Epithelial cell of esophagus (primary cell): ENCODE results near the gene OSBPL3.

ENCODE experiments used
- DNase-seq: peaks from one replicate; pipeline ENCODE4 v3.0.0; 2010; ENCODE audit warnings: low read depth
- H3K4me3 ChIP-seq: 2 replicates; pipeline ENCODE4 v1.5.1; 2011; ENCODE audit warnings: mild to moderate bottlenecking, low read length, control low read depth
- TF ChIP-seq, protein P1 (sequence below): IDR thresholded peaks from 2 replicates; pipeline ENCODE4 v1.5.1; 2011; ENCODE audit warnings: low read depth, mild to moderate bottlenecking, low read length, control low read depth, inconsistent platforms; ENCODE audit not compliant: insufficient read depth; ENCODE audit errors: missing control alignments

The OSBPL3 gene

DNA sequence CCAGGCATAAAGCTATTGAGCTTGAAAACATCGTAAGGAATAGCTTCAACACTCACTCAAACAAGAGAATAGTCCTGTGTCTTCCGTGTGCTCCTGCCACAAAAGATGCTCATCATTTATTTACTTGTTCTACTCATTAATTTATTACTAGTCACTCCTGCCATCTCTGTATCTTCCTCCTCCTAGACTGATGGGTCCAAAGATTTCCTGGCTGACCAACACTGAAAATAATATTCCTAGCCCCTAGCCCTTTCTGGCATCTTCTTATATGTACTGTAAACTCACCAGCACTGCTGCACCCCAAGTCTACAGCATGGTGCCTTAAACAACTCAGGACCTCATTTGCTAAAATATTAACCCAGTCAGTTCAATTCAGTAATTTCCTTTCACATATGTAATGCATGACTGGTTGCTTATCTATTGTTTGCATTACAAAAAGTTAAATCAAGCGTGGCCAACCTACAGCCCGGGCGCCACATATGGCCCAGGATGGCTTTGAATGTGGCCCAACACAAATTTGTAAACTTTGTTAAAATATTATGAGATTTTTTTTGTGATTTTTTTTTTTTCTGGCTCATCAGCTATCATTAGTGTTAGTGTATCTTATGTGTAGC, 136.1 kb downstream of the OSBPL3 start:
- DNase-seq = no peak
- TF ChIP-seq, protein P1, sequence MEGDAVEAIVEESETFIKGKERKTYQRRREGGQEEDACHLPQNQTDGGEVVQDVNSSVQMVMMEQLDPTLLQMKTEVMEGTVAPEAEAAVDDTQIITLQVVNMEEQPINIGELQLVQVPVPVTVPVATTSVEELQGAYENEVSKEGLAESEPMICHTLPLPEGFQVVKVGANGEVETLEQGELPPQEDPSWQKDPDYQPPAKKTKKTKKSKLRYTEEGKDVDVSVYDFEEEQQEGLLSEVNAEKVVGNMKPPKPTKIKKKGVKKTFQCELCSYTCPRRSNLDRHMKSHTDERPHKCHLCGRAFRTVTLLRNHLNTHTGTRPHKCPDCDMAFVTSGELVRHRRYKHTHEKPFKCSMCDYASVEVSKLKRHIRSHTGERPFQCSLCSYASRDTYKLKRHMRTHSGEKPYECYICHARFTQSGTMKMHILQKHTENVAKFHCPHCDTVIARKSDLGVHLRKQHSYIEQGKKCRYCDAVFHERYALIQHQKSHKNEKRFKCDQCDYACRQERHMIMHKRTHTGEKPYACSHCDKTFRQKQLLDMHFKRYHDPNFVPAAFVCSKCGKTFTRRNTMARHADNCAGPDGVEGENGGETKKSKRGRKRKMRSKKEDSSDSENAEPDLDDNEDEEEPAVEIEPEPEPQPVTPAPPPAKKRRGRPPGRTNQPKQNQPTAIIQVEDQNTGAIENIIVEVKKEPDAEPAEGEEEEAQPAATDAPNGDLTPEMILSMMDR = no peak

DNA sequence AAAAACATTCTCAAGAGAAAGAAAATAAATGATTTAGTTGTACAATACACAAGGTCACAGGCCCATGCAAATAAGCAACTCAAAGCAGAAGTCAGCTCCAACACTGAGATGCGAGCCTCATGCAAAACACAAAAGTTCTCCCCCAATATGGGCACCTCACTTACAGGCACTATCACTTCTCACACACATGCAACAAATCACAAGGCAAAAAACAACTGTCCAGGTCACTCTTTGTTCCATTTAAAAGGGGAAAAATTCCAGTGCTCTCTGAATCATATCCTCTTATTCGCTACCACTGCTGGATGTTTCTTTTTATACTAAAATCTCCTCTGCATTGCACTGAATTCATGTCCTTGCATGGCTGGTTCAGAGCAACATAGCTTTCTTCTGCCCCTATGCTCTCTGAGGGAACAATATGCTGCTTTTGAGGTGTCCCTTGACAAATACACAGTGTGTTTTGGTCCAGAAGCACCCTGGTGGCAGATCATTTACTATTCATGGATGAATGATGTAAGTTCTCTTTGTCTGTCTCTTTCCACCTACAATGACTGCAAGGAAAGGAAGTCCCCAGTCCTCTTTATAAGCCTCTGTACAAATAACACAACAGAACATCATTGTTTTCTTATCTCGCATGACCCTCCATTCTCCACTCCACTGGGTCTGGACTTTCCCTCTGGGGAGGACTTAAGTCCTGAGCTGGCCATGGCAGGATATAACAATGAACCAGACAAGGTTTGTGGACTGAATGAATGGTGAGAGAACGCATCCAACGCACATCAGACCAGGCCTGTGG, 137.3 kb downstream of the OSBPL3 start:
- H3K4me3 ChIP-seq = no peak overlapping the region
- DNase-seq = no peak

More for the DNA sequence above, 136.1 kb downstream of the OSBPL3 start:
- no peak overlapping the region for H3K4me3 ChIP-seq

DNA sequence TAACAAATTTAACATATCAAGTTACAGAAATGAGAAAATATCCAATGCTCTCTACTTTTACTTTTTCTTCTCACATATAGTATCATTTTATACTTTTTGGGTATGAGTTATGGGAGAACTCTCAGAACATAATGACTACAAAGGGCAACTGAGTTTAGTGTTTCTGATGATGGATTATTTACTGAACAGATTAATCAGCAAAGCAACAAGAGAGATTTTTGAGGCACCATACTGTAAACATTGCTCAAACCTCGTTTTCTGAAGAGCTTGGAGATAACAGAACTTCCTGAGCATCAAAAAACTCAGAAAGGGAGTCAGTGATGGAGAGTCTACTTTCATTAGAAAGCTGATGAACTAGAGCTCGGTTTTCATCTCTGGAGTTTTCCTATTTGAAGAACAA, 137.9 kb downstream of the OSBPL3 start:
- DNase-seq = no peak
- no peak overlapping the region for H3K4me3 ChIP-seq
- TF ChIP-seq, protein P1 = no peak

More for the DNA sequence above, 137.3 kb downstream of the OSBPL3 start:
- TF ChIP-seq, protein P1 = no peak

DNA sequence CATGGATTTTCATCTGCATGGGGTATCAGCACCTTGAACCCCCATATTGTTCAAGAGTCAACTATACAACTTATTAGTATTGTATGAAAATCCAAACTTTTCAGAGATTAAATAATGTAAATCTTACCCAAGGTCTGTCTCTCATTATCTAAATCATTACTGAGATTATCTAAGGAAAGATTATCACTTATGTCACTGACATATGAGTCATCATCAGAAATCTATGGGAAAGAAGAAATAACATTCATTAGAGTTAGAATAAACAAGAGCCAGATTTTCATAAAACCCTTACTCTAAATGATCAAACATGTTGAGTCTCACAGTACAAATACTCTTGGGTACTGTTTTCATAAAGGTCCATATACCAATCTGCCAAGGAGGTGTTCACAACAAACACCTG, 139.4 kb downstream of the OSBPL3 start:
- H3K4me3 ChIP-seq = no peak overlapping the region
- TF ChIP-seq, protein P1 = no peak

DNA sequence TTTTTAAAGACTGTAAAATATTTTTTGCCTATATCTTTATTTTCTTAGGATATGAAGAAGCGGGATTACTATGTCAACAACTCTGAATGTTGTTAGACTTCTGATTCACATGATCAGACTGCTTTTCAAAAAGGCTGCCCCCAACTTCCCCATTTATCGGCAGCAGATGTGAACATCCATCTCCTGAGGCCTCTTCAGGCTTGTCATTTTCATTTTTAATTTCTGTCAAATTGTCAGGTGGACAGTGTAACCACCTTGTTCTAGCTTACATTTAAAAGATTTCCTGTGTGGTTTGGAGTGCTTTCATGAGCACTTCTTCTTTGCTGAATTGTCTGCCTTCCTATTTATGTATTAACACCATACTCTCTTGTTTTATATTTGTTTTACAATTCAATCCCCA, 143.9 kb downstream of the OSBPL3 start:
- no peak overlapping the region for H3K4me3 ChIP-seq
- DNase-seq = no peak
- TF ChIP-seq, protein P1 = no peak

More for the DNA sequence above, 139.4 kb downstream of the OSBPL3 start:
- DNase-seq = no peak

DNA sequence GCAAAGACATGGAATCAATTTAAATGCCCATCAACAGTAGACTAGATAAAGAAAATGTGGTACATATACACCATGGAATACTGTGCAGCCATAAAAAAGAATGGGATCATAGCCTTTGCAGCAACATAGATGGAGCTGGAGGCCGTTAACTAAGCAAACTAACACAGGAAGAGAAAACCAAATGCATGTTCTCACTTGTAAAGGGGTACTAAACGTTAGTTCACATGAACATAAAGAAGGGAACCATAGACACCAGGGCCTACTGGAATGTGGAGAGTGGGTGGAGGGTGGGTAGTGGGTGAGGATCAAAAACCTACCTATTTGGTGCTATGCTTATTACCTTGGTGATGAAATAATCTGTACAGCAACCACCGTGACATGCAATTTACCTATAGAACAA, 144.3 kb downstream of the OSBPL3 start:
- no peak for DNase-seq
- H3K4me3 ChIP-seq = no peak overlapping the region
- TF ChIP-seq, protein P1 = no peak

DNA sequence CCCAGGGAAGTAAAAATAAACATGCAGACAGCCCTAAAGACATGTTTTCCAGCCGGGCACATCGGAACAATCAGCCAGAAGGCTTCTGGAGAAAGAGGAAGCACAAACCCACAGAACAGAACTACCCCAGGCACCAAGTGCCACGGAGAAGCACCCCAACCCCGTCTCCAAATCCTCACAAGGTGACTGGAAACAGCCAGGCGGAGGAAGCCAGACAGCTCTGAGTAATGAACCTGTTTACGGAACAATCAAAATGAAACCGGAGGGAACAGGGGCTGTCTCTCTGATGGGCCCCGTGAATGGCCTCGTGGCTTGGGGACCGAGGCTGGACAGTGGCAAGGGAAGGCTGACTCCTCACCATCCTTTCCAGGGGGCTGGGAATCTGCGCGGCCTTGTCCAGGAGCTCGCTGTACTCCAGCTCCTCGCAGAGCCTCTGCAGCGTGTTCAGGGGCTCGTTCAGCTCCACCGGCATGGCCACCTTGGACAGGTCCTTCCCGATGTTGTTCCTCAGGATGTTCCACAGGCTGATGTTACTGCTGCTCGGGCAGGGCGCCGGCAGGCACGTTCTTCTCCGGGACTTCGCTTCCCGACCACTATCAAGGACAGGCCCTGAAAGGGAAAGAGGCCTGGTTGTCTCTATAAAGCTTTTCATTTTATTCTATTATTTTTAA, 145.7 kb downstream of the OSBPL3 start:
- no peak overlapping the region for H3K4me3 ChIP-seq

More for the DNA sequence above, 145.7 kb downstream of the OSBPL3 start:
- DNase-seq = no peak
- TF ChIP-seq, protein P1 = no peak
